CD4-positive, alpha-beta memory T cell (primary cell): ENCODE data around the gene SLC49A3. TPM values are rescaled to one million over a fixed set of nuclear protein-coding genes. Genes with fewer than 3 reads are reported as not detected.

ENCODE experiments used
- CTCF ChIA-PET: fragments of 350-600 bp; sonication (Branson Sonifier 250); formaldehyde crosslinking; loops from one replicate; lab custom pipeline; 2021; ENCODE audit warnings: inconsistent platforms; ENCODE audit not compliant: partially characterized antibody; lab: Charles Lee
- POLR2A ChIA-PET: fragments of 350-600 bp; sonication (Branson Sonifier 250); formaldehyde crosslinking; loops from one replicate; lab custom pipeline; 2021; ENCODE audit not compliant: partially characterized antibody; lab: Charles Lee
- DNase-seq, 5 donors: peaks; one replicate each; pipeline versions ENCODE4 v3.0.0 to v3.0.0-alpha.2; 2020 to 2022; ENCODE audit warnings: mixed read lengths in 1 of 5
- H3K27ac ChIP-seq: one replicate; pipeline ENCODE4 v1.7.0; 2013; ENCODE audit warnings: low read depth, low read length
- H3K27me3 ChIP-seq: 2 replicates; pipeline ENCODE4 v1.7.0; 2013; ENCODE audit warnings: mild to moderate bottlenecking, low read length, moderate library complexity; ENCODE audit not compliant: insufficient read depth
- H3K36me3 ChIP-seq: 2 replicates; pipeline ENCODE4 v1.7.0; 2013; ENCODE audit warnings: mild to moderate bottlenecking, low read length, moderate library complexity; ENCODE audit not compliant: insufficient read depth
- H3K4me1 ChIP-seq: 2 replicates; pipeline ENCODE4 v1.7.0; 2013; ENCODE audit warnings: mild to moderate bottlenecking, low read length, moderate library complexity; ENCODE audit not compliant: insufficient read depth
- H3K4me3 ChIP-seq, 2 donors: one replicate each; pipeline ENCODE4 v1.7.0; 2013; ENCODE audit warnings: low read length in 2 of 2, mild to moderate bottlenecking in 1 of 2
- H3K9me3 ChIP-seq, 2 donors: one replicate each; pipeline ENCODE4 v1.7.0; 2013; ENCODE audit warnings: low read length in 2 of 2, control low read depth in 1 of 2; ENCODE audit not compliant: control insufficient read depth in 1 of 2
- H3K27ac Mint-ChIP-seq, 7 donors: one replicate each; pipeline ENCODE4 v1.8.0; 2020 to 2021; ENCODE audit warnings: mixed read lengths in 7 of 7, mild to moderate bottlenecking in 6 of 7, inconsistent platforms in 3 of 7, moderate library complexity in 3 of 7
- H3K27me3 Mint-ChIP-seq, 2 donors: one replicate each; pipeline ENCODE4 v1.8.0; 2020 to 2021; ENCODE audit warnings: mixed read lengths in 2 of 2
- H3K36me3 Mint-ChIP-seq, 2 donors: one replicate each; pipeline ENCODE4 v1.8.0; 2020 to 2021; ENCODE audit warnings: mixed read lengths in 2 of 2, inconsistent platforms in 1 of 2, mild to moderate bottlenecking in 1 of 2
- H3K4me1 Mint-ChIP-seq, 4 donors: one replicate each; pipeline ENCODE4 v1.8.0; 2020 to 2021; ENCODE audit warnings: mixed read lengths in 4 of 4, mild to moderate bottlenecking in 1 of 4
- H3K4me3 Mint-ChIP-seq, 8 donors: one replicate each; pipeline ENCODE4 v1.8.0; 2020 to 2021; ENCODE audit warnings: mixed read lengths in 8 of 8, mild to moderate bottlenecking in 7 of 8, moderate library complexity in 6 of 8, inconsistent platforms in 3 of 8
- H3K9me3 Mint-ChIP-seq, 8 donors: one replicate each; pipeline ENCODE4 v1.8.0; 2020 to 2021; ENCODE audit warnings: mixed read lengths in 8 of 8, mild to moderate bottlenecking in 5 of 8, inconsistent platforms in 3 of 8, moderate library complexity in 1 of 8
- intact Hi-C: fragments of 100-400 bp; cut with micrococcal nuclease; formaldehyde crosslinking; loops from one replicate; pipeline ENCODE4 v1.15.1; 2023
- polyA plus RNA-seq, 2 donors: library from polyadenylated mRNA; unstranded; fragments of 300-500 nt; fragmentation: Illumina TruSeq; gene quantifications; one replicate each; pipeline ENCODE4 v1.2.3, GENCODE V29; 2021
- total RNA-seq, 2 experiments: library from RNA; stranded (reverse); gene quantifications; one replicate each; pipeline ENCODE4 v1.2.3, GENCODE V29; 2021

Gene SLC49A3
- total and polyA plus RNA-seq, 4 experiments from 2014 or later = 1.0 to 1.7 TPM; not detected in 2

DNA sequence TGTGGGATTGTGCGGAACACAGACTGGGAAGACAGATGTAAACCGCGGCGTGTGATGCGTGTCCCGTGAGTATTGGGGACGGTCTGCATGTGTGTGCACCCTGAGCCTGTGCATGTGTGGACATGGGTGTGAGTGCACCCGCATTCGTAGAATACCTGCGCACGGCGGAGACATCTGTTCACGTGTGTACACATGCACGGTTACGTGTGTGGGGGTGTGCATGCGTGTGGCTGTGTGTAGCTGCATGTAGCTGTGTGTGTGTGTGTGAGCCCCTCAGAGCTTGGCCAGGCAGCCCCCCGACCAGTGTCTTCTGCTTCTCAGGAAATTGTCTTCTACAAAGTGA lies 34.5 kb downstream of the SLC49A3 start:
- intact Hi-C loops = no loop called here
- no peaks in the 10 kb centered on the region for H3K36me3 ChIP-seq
- no peak overlapping the region for H3K27ac ChIP-seq
- no peaks in the 10 kb centered on the region for H3K27me3 ChIP-seq
- H3K4me3 ChIP-seq = no peak overlapping the region
- no peak overlapping the region for H3K27ac Mint-ChIP-seq
- H3K9me3 ChIP-seq = no peaks in the 10 kb centered on the region
- H3K9me3 Mint-ChIP-seq = peaks cover 0 to 2% (median 0%) of the 10 kb centered on the region in 8 donors
- H3K4me1 Mint-ChIP-seq = no peaks in the 10 kb centered on the region
- H3K4me1 ChIP-seq = no peaks in the 10 kb centered on the region
- H3K27me3 Mint-ChIP-seq = peaks cover 1 to 3% of the 10 kb centered on the region in 2 donors
- DNase-seq = no peak
- POLR2A ChIA-PET = no interaction called here
- CTCF ChIA-PET = no interaction called here
- H3K4me3 Mint-ChIP-seq = no peak overlapping the region
- no peaks in the 10 kb centered on the region for H3K36me3 Mint-ChIP-seq

DNA sequence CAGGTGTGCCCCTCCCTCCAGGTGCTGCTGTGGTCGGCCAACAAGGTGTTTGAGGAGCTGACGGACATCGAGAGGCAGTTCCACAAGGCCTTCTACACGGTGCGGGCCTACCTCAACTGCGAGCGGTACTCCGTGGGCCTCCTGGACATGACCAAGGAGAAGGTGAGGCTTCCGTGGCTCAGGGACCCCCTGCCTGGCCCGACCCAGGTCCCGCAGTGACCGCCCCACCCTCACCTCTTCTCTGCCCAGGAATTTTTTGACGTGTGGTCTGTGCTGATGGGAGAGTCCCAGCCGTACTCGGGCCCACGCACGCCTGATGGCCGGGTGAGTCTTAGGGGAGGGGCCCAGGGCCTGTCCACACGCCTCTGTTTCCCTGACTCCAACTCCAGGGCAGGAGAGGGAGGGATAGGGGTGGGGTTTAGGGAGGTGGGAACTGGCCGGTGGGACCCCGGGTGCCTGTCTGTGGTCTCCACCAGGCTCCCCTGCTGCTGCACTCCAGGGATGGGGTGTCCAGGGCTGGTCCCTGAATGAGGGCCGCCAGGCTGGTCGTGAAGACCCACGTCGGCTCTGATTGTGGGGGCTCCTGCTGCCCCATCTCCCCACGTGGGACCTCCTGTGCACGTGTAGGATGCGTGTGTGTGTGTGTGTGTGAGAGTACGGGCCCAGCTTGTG lies 35.0 kb downstream of the SLC49A3 start:
- Histone ChIP-seq H3K9me3 (no peaks in the 10 kb centered on the region), H3K4me1 (no peaks in the 10 kb centered on the region), H3K36me3 (no peaks in the 10 kb centered on the region), H3K27ac (no peak overlapping the region), H3K4me3 (no peak overlapping the region), H3K27me3 (no peaks in the 10 kb centered on the region)
- Mint-ChIP-seq H3K4me1 (no peaks in the 10 kb centered on the region), H3K36me3 (no peaks in the 10 kb centered on the region), H3K4me3 (no peak overlapping the region), H3K9me3 (peaks cover 0 to 4% (median 0%) of the 10 kb centered on the region in 8 donors), H3K27ac (no peak overlapping the region), H3K27me3 (peaks cover 1 to 3% of the 10 kb centered on the region in 2 donors)
- DNase-seq = no peak
- CTCF ChIA-PET = no interaction called here
- intact Hi-C loops = no loop called here
- POLR2A ChIA-PET = no interaction called here

DNA sequence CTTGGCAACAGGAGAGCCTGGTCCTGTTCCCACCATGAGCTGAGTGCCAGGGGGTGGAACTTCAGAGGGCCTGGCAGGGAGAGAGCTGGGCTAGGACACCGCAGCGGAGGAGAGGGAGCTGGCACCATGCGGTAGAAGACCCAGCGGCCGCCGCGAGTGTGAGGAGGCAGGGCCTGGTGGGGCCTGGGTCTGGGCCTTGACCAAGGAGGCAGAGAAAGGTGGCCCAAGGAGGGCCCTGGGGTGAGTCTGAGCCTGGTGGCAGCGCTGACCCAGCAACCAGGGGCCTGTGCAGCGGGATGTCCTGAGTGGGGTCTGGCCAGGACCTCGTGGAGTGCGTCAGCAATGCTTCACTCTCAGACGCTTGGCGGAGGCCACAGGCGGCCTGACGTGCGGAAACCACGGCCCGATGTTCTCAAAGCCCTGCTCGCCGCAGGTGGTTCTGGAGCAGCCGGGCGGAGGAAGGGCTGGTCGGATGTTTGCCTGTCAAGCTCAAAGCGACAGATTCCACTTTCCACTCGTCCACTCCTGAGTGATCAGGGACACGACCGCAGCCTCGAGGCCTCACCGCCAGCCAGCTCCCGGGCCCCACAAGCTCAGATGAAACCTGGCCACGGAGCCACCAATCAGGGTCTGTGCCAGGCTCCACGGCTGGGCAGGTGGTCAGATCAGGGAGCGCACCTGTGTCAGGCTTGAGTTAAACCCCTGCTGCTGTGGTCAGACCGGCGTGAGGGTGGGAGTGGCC lies 35.7 kb downstream of the SLC49A3 start:
- Histone ChIP-seq H3K36me3 (no peaks in the 10 kb centered on the region), H3K27me3 (no peaks in the 10 kb centered on the region), H3K4me3 (no peak overlapping the region), H3K27ac (no peak overlapping the region), H3K9me3 (no peaks in the 10 kb centered on the region), H3K4me1 (no peaks in the 10 kb centered on the region)
- Mint-ChIP-seq H3K4me1 (no peaks in the 10 kb centered on the region), H3K36me3 (no peaks in the 10 kb centered on the region), H3K27ac (no peak overlapping the region), H3K9me3 (peaks cover 0 to 4% (median 0%) of the 10 kb centered on the region in 8 donors), H3K4me3 (no peak overlapping the region), H3K27me3 (peaks cover 1 to 3% of the 10 kb centered on the region in 2 donors)
- POLR2A ChIA-PET = no interaction called here
- CTCF ChIA-PET = no interaction called here
- DNase-seq = no peak
- intact Hi-C loops = no loop called here

DNA sequence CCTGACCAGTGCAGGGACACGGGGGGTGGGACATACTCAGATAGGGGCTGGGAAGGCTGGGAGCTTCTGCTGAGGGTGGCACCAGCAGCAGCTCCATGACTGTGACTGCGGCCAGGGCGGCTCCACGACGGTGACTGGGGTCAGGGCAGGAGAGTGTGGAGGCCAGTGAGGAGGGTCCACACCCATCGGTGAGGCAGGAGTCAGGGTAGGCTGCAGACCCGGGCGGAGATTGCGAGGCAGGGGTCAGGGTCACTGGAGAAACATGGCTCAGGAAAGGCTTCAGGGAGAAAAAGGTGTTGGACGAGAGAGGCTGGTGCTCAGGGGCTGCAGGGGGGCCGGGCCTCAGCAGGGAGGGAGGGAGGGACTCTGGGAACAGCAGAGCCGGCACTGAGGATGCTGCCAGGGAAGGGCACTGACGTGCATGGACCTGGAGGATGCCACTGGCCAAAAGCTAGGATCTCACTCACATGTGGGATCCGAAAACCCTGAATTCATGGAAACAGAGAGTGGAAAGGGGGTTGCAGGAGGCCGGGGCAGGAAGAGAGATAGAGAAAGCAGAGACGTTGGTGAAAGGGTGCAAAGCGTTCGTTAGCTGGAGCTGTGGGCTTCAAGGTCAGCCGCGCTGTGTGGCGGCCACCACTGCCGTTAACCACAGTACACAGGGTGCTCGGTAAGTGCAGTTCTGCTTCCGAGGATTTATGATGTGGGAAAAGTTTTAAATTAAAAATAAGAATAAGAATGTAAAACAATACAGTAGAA lies 36.9 kb downstream of the SLC49A3 start:
- H3K36me3 Mint-ChIP-seq = no peaks in the 10 kb centered on the region
- Histone ChIP-seq H3K27me3 (no peaks in the 10 kb centered on the region), H3K4me1 (no peaks in the 10 kb centered on the region), H3K4me3 (no peak overlapping the region), H3K9me3 (no peaks in the 10 kb centered on the region), H3K36me3 (no peaks in the 10 kb centered on the region), H3K27ac (no peak overlapping the region)
- peaks cover 0 to 2% (median 0%) of the 10 kb centered on the region in 8 donors for H3K9me3 Mint-ChIP-seq
- intact Hi-C loops = no loop called here
- DNase-seq = no peak
- no peak overlapping the region for H3K27ac Mint-ChIP-seq
- H3K4me3 Mint-ChIP-seq = no peak overlapping the region
- H3K4me1 Mint-ChIP-seq = no peaks in the 10 kb centered on the region
- H3K27me3 Mint-ChIP-seq = peaks cover 1 to 3% of the 10 kb centered on the region in 2 donors
- ChIA-PET POLR2A (no interaction called here), CTCF (no interaction called here)

DNA sequence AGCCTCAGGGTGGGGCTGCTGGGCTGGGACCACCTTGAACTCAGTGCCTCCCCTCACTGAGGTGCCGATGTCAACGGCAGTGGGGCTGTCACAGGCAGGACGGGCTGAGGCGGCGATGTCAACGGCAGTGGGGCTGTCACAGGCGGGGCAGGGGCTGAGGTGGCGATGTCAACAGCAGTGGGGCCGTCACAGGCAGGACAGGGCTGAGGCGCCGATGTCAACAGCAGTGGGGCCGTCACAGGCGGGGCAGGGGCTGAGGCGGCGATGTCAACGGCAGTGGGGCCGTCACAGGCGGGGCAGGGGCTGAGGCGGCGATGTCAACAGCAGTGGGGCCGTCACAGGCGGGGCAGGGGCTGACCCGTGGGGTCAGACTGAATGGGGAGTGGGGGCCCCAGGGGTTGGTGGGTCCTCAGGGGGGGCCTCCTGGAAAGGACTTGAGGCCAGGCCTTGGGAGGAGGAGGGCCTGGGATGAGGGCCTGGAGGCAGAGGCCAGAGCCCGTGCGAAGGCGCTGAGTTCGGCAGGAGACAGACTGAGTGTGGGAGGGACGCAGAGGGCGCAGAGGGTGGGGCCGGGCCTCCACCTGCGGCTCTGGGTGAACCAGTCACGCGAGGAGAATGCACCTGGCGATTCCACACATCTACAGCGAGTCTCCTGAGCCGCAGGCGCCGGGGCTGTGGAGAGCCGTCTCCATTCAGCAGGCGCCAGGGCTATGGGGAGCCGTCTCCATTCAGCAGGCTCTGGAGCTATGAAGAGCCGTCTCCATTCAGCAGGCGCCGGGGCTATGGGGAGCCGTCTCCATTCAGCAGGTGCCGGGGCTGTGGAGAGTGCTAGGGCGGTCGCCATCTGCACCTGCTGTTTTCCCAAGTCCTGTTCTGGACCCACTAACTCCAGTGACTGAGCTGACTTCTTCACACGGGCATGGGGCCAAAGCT lies 37.7 kb downstream of the SLC49A3 start:
- Histone ChIP-seq H3K27ac (no peak overlapping the region), H3K27me3 (no peaks in the 10 kb centered on the region), H3K36me3 (no peaks in the 10 kb centered on the region), H3K4me3 (no peak overlapping the region), H3K9me3 (no peaks in the 10 kb centered on the region), H3K4me1 (no peaks in the 10 kb centered on the region)
- peaks cover 0 to 4% (median 2%) of the 10 kb centered on the region in 4 donors for H3K4me1 Mint-ChIP-seq
- H3K4me3 Mint-ChIP-seq = no peak overlapping the region
- intact Hi-C loops = no loop called here
- H3K9me3 Mint-ChIP-seq = peaks cover 0 to 2% (median 0%) of the 10 kb centered on the region in 8 donors
- H3K27ac Mint-ChIP-seq = no peak overlapping the region
- ChIA-PET POLR2A (no interaction called here), CTCF (no interaction called here)
- peaks cover 5 to 6% of the 10 kb centered on the region in 2 donors for H3K27me3 Mint-ChIP-seq
- DNase-seq = no peak
- H3K36me3 Mint-ChIP-seq = no peaks in the 10 kb centered on the region

DNA sequence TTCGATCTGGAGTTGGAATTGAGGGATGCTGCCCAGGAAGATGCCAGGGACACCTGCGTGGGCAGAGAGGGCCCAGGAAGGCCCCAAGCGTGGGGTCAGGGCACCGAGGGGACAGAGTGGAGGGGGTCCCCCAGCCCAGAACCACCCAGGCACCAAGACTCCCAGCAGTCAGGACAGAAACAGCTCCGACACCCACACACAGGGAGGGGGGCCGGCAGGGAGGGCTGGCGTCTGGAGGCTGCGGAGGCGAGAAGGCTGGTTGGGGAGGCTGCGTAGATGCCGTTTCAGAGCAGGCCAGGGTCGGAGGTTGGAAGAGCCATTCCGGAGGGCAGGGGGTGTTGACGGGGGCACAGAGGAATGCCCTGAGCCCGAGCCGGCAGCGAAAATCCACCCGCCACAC lies 38.5 kb downstream of the SLC49A3 start:
- no peak overlapping the region for H3K4me3 Mint-ChIP-seq
- H3K36me3 ChIP-seq = no peaks in the 10 kb centered on the region
- no peak for DNase-seq
- H3K9me3 Mint-ChIP-seq = peaks cover 0 to 4% (median under 1%) of the 10 kb centered on the region in 8 donors
- POLR2A ChIA-PET = no interaction called here
- no peak overlapping the region for H3K27ac Mint-ChIP-seq
- peaks cover 0 to 6% (median 3%) of the 10 kb centered on the region in 4 donors for H3K4me1 Mint-ChIP-seq
- H3K27ac ChIP-seq = no peak overlapping the region
- H3K27me3 Mint-ChIP-seq = peaks cover 6 to 12% of the 10 kb centered on the region in 2 donors
- no peak overlapping the region for H3K4me3 ChIP-seq
- H3K36me3 Mint-ChIP-seq = no peaks in the 10 kb centered on the region
- no peaks in the 10 kb centered on the region for H3K4me1 ChIP-seq
- H3K9me3 ChIP-seq = no peaks in the 10 kb centered on the region
- intact Hi-C loops = no loop called here
- H3K27me3 ChIP-seq = no peaks in the 10 kb centered on the region
- CTCF ChIA-PET = no interaction called here
